IgD-negative memory B cell (primary cell): Measurements from ENCODE around the gene PDZD4. TPM values are rescaled to one million over a fixed set of nuclear protein-coding genes. Genes with fewer than 3 reads are reported as not detected.
A peak's percentile ranks its signal among the peaks of the same experiment; 100 is the strongest.

Source experiments
- H3K27ac Mint-ChIP-seq, 3 donors: one replicate each; pipeline ENCODE4 v1.8.0; 2020 to 2022; ENCODE audit warnings: mild to moderate bottlenecking in 3 of 3, mixed read lengths in 3 of 3, moderate library complexity in 1 of 3
- H3K27me3 Mint-ChIP-seq: one replicate; pipeline ENCODE4 v1.8.0; 2021; ENCODE audit warnings: mixed read lengths
- H3K36me3 Mint-ChIP-seq: one replicate; pipeline ENCODE4 v1.8.0; 2020; ENCODE audit warnings: mild to moderate bottlenecking, mixed read lengths
- H3K4me1 Mint-ChIP-seq, 3 donors: one replicate each; pipeline ENCODE4 v1.8.0; 2020 to 2022; ENCODE audit warnings: mixed read lengths in 3 of 3, mild to moderate bottlenecking in 1 of 3
- H3K4me3 Mint-ChIP-seq, 4 donors: one replicate each; pipeline ENCODE4 v1.8.0; 2020 to 2022; ENCODE audit warnings: mild to moderate bottlenecking in 4 of 4, mixed read lengths in 4 of 4, moderate library complexity in 3 of 4
- H3K9me3 Mint-ChIP-seq, 3 donors: one replicate each; pipeline ENCODE4 v1.8.0; 2020 to 2021; ENCODE audit warnings: mixed read lengths in 3 of 3, mild to moderate bottlenecking in 1 of 3
- polyA plus RNA-seq: library from polyadenylated mRNA; unstranded; fragments of 300-500 nt; fragmentation: Illumina TruSeq; gene quantifications from one replicate; pipeline ENCODE4 v1.2.3, GENCODE V29; 2021

PDZD4 gene, protein sequence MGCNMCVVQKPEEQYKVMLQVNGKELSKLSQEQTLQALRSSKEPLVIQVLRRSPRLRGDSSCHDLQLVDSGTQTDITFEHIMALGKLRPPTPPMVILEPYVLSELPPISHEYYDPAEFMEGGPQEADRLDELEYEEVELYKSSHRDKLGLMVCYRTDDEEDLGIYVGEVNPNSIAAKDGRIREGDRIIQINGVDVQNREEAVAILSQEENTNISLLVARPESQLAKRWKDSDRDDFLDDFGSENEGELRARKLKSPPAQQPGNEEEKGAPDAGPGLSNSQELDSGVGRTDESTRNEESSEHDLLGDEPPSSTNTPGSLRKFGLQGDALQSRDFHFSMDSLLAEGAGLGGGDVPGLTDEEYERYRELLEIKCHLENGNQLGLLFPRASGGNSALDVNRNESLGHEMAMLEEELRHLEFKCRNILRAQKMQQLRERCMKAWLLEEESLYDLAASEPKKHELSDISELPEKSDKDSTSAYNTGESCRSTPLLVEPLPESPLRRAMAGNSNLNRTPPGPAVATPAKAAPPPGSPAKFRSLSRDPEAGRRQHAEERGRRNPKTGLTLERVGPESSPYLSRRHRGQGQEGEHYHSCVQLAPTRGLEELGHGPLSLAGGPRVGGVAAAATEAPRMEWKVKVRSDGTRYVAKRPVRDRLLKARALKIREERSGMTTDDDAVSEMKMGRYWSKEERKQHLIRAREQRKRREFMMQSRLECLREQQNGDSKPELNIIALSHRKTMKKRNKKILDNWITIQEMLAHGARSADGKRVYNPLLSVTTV
- polyA plus RNA-seq = 0.15 TPM

DNA sequence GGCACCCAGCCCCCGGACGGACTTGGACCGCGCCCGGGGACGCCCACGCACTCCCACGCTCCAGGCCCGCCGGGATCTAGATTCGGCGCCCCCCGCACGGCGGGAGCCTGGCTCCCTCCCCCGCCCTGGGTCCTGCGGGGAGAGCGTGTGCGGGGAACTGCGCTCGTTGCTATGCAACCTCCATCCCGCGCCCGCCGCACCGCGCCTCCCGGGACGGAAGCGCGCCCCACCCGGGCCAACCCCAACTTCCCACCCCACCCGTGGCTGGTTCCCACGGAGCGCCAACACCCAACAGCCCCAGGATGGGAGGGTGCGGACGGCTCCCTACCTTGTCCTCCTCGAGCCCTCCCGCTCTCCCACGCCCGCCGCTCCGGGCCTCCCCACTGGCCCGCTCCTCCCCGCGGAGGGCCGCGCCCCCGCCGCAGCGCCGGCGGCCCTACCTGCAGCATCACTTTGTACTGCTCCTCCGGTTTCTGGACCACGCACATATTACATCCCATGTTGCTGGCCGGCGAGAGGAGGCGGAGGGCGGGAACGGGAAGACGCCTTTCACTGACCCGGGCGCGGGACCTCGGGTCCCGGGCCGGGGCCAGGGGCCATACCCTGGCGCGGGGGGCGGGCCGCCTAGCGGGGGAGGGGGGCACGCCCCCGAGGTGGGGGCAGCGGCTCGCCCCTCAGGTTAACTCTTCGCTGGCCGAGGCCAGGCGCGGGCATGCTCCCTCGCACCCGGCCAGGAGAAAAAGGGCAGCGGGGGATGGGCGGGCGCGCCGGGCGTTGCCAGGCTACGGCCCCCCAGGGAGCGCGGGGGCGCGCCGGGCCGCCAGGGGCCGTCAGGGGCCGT, at the start of gene PDZD4:
Gene PDZD4, minus strand, starts transcription at position 746 of the 841 bp plus-strand sequence. Its CDS starts 246 bp downstream, at position 500.
- H3K27me3 Mint-ChIP-seq = peaks cover 39% of the 10 kb centered on the region
- H3K27ac Mint-ChIP-seq = peak within 1 kb of the TSS in 1 of 3 donors; percentile 60
- peaks cover 2 to 11% (median 10%) of the 10 kb centered on the region in 3 donors for H3K4me1 Mint-ChIP-seq
- no peaks in the 10 kb centered on the region for H3K36me3 Mint-ChIP-seq
- H3K4me3 Mint-ChIP-seq = peak within 1 kb of the TSS in 2 of 4 donors; percentile 59 to 74
- peaks cover 0 to 4% (median 0%) of the 10 kb centered on the region in 3 donors for H3K9me3 Mint-ChIP-seq

DNA sequence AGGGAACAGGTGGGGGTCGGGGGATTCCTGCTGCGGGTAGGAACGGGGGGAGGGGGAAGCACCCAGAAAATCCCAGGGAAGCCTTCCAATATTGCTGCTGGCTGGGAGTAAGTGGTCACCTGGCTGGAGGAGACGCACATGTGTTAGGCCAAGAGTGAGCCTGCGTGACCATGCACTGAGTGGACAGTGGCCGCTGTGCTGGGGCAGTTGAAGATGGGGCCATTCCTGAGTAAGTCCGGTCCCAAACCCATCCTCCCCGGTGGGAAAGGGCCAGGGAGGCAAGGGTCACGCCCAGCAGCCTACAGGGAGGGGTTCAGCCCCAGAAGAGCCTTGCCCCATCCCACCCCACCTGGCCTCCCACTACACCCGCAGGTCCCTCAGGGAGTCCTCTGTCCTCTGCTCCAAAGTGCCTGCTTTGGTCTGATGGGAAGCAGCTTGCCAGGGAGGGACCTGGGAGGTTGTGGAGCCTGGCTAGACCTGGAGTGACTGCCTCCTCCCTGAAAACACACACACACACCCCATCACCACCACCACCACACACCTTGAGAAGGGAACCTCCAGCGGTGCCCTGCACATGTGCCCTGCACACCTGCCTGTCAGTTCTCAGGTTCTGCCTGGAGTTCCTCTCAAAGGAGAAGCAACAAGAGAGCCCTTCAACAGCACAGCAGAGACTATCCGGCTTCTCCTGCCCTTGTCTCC, 49.5 kb upstream of the PDZD4 start:
- H3K9me3 Mint-ChIP-seq = peaks cover 0 to 3% (median 0%) of the 10 kb centered on the region in 3 donors
- H3K36me3 Mint-ChIP-seq = peaks cover 2% of the 10 kb centered on the region
- no peak overlapping the region for H3K27ac Mint-ChIP-seq
- H3K4me3 Mint-ChIP-seq = no peak overlapping the region
- H3K4me1 Mint-ChIP-seq = peaks cover 3 to 14% (median 10%) of the 10 kb centered on the region in 3 donors
- peaks cover 33% of the 10 kb centered on the region for H3K27me3 Mint-ChIP-seq

DNA sequence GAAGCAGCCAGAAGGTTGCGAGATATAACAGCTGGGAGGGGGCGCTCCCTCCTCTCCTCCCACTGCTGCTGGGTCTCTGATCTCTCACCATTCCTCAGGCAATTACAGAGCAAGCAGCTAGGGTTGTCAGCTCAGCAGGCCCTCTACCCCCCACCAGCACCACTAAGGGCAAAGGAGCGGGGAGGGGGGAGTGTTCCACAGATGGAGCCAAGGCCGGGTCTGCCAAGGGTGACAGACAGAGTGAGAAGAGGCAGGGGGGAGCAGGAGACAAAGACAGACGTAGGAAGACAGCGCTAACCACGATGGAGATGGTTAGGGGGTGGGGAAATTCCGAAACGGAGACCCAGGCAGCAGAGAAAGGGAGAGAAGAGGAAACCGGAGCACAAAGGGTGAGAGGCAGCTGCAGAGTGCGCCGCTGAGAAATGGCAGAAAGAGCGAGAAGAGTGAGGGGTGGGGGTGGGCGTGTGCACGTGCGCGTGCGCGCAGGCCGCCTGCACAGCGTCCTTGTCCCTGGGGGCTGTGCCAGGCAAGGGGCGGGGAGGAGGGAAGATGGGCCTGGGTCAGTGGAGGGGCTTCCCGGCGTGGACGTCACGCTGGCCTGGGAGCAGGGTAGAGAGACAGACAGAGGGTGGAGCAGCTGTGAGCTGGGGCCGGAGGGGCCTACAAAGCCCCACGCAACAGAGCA, 48.8 kb upstream of the PDZD4 start:
- H3K4me3 Mint-ChIP-seq = no peak overlapping the region
- peaks cover 3 to 12% (median 10%) of the 10 kb centered on the region in 3 donors for H3K4me1 Mint-ChIP-seq
- H3K27me3 Mint-ChIP-seq = peaks cover 31% of the 10 kb centered on the region
- H3K27ac Mint-ChIP-seq = no peak overlapping the region
- H3K9me3 Mint-ChIP-seq = peaks cover 0 to 3% (median 0%) of the 10 kb centered on the region in 3 donors
- peaks cover 4% of the 10 kb centered on the region for H3K36me3 Mint-ChIP-seq

DNA sequence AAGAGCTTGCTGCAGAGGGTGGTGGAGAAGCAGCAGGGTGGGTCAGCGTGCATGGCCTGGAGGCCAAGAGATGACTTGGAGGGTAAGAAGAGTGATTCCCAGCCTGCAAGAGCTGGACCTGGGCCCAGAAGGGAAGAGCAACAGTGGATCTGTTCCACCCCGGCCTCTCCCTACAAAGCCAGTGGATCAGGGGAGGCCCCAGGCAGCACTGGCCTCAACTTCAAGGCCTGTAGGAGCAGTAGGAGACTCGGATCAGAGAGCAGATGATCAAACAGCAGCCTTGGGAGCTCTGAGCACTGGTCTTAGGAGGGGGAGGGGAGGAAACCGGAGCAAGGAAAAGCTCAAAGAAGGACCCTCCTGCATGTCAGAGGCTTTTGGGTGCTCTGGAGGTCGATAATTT, 48.0 kb upstream of the PDZD4 start:
- Mint-ChIP-seq H3K4me3 (peak overlapping the region in 1 of 4 donors; percentile 84), H3K27ac (peak overlapping the region in 1 of 3 donors; percentile 47), H3K27me3 (peaks cover 31% of the 10 kb centered on the region), H3K36me3 (peaks cover 4% of the 10 kb centered on the region), H3K4me1 (peaks cover 3 to 12% (median 10%) of the 10 kb centered on the region in 3 donors), H3K9me3 (peaks cover 0 to 3% (median 0%) of the 10 kb centered on the region in 3 donors)

DNA sequence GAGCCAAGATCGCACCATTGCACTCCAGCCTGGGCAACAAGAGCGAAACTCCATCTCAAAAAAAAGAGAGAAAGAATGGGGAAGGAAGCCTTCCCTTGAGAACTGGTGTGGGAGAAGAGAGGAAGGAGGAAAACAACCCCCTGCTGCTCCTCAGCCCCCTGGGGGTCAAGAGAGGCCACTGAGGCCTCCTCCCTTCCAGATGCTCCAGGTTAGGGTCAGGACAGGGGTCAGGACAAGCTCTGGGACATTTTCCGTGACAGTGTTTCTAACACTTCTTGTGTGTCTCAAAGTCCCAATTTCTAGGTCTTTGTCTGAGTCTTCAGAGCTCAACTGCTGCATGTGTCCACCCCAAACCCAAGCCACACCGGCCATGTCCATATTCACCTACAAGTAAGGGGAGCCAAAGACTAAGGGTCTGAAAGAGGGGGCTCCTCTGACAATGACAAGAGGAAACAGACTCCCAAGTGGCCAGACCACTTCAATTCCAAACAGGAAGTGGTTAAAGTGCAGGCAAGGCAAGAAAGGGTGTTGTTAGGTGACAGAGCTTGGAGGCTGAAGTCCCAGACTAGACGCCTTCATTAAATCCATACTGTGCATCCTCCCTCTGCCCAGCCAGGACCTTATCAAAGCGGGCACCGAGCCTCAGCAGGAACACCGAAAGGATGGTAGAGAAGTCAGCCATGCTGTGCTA, 47.4 kb upstream of the PDZD4 start:
- H3K9me3 Mint-ChIP-seq = peaks cover 0 to 3% (median 0%) of the 10 kb centered on the region in 3 donors
- H3K27me3 Mint-ChIP-seq = peaks cover 32% of the 10 kb centered on the region
- H3K27ac Mint-ChIP-seq = peak overlapping the region in 1 of 3 donors; percentile 47
- H3K4me1 Mint-ChIP-seq = peaks cover 3 to 12% (median 10%) of the 10 kb centered on the region in 3 donors
- H3K36me3 Mint-ChIP-seq = peaks cover 4% of the 10 kb centered on the region
- H3K4me3 Mint-ChIP-seq = peak overlapping the region in 1 of 4 donors; percentile 84

DNA sequence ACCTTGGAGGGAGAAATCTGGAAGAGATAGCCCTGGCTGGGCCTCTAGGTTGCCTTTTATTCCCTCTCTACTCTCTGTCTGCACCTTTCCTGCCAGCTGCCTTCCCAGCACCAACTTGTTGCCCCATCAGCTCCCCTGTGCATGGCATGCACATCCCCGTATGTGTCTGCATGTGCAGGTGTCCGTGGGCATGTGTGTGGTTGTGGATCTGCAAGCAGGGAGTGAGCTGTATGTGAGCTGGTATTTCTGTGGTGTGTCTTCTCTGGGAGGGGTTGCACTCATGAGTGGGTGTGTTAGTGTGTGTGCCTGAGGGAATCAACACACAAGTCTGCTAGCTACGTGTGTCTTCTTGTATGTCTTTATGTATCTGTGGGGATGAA, 45.8 kb upstream of the PDZD4 start:
- H3K9me3 Mint-ChIP-seq = peaks cover 0 to 3% (median 0%) of the 10 kb centered on the region in 3 donors
- H3K27me3 Mint-ChIP-seq = peaks cover 30% of the 10 kb centered on the region
- H3K36me3 Mint-ChIP-seq = peaks cover 5% of the 10 kb centered on the region
- H3K4me1 Mint-ChIP-seq = peaks cover 3 to 11% (median 9%) of the 10 kb centered on the region in 3 donors
- peak overlapping the region in 1 of 3 donors; percentile 26 for H3K27ac Mint-ChIP-seq
- peak overlapping the region in 1 of 4 donors; percentile 42 for H3K4me3 Mint-ChIP-seq

DNA sequence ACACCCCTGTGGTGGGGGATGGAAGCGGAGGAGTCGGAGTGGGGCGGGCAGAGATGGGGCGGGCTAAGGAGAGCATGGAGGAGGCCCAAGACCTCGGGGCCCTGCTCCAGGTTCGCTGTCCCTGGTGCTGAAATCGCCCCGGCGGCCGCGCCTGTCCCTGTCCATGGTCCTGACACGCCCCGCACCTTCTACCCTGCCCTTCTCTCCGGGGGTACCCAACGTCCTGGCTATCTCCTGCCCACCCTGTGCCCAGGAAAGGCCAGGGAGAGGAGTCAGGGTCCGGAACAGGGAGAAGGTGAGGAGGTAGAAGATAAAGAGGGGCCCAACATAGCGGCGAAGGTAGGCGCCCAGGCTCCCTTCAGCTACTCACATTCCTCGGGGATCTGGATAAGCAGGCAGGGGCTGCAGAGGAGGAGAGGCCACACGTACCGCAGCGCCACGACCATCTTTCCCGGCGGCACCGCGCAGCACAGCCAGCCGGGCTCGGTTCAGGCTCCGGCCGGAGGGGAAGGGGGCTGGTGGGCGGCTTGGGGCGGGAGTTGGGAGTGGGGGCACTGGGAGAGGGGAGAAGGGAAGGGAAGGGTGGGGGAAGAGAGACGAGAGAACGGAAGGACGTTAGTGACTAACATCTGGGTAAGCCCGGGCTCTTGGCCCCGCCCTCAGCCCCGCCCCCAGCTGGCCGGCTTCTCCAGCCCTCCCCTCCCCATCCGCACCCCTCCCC, 45.2 kb upstream of the PDZD4 start:
- H3K4me3 Mint-ChIP-seq = peak overlapping the region in 1 of 4 donors; percentile 39
- peaks cover 0 to 3% (median 0%) of the 10 kb centered on the region in 3 donors for H3K9me3 Mint-ChIP-seq
- H3K27ac Mint-ChIP-seq = peak overlapping the region in 1 of 3 donors; percentile 5
- H3K27me3 Mint-ChIP-seq = peaks cover 30% of the 10 kb centered on the region
- peaks cover 3 to 11% (median 9%) of the 10 kb centered on the region in 3 donors for H3K4me1 Mint-ChIP-seq
- H3K36me3 Mint-ChIP-seq = peaks cover 3% of the 10 kb centered on the region

DNA sequence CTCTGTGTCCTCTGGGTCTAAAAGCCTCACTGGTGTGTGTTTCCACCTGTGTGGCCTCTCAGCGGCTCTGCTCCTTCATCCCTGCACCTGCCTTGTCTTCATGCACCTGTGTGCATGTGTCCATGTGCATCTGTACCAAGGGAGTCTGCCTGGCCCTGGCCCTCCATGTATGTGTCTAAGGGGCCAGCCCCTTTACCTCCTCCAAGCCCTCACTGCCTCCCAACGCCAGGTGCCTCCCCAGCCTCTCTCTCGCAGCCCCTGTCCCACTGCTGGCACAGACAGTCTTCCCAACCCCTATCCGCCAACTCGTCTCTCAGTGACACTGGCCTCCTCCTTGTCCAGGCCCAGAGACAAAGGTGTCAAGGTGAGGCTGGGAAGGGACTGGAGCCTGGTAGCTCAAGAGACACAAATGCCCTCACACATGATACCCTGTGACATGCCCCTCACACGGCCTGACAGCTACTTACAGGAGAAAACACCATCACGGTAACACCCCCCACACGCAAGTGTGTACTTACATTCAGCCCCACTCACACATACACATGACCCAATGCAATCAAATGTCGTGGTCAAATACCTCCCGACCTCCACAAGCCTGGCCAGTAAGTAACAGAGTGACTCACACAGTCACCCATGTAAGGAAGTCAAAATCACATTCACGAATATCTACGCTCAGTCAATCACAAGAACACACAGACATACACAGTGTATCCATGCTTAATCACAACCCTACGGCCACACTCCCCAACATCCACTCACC, 44.2 kb upstream of the PDZD4 start:
- Mint-ChIP-seq H3K4me1 (peaks cover 3 to 11% (median 9%) of the 10 kb centered on the region in 3 donors), H3K36me3 (peaks cover 3% of the 10 kb centered on the region), H3K27ac (peak overlapping the region in 1 of 3 donors; percentile 5), H3K4me3 (no peak overlapping the region), H3K27me3 (peaks cover 28% of the 10 kb centered on the region), H3K9me3 (peaks cover 0 to 3% (median 0%) of the 10 kb centered on the region in 3 donors)

DNA sequence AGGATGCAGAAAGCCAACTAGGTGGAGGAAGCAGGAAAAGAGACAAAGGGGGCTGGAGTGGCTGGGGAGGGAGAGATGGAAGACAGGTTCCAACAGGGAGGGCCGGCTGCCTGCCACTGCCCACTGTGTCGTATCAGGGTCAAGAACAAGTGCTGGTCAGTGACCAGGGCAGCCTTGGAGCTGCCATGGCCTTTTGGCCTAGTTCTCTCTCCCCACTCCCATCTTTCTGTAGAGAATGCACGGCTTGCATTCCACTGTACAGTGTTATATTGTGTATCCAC, 43.7 kb upstream of the PDZD4 start:
- Mint-ChIP-seq H3K4me3 (no peak overlapping the region), H3K27me3 (peaks cover 23% of the 10 kb centered on the region), H3K4me1 (peaks cover 3 to 9% (median 8%) of the 10 kb centered on the region in 3 donors), H3K27ac (no peak overlapping the region), H3K9me3 (peaks cover 0 to 3% (median 0%) of the 10 kb centered on the region in 3 donors), H3K36me3 (peaks cover 3% of the 10 kb centered on the region)

DNA sequence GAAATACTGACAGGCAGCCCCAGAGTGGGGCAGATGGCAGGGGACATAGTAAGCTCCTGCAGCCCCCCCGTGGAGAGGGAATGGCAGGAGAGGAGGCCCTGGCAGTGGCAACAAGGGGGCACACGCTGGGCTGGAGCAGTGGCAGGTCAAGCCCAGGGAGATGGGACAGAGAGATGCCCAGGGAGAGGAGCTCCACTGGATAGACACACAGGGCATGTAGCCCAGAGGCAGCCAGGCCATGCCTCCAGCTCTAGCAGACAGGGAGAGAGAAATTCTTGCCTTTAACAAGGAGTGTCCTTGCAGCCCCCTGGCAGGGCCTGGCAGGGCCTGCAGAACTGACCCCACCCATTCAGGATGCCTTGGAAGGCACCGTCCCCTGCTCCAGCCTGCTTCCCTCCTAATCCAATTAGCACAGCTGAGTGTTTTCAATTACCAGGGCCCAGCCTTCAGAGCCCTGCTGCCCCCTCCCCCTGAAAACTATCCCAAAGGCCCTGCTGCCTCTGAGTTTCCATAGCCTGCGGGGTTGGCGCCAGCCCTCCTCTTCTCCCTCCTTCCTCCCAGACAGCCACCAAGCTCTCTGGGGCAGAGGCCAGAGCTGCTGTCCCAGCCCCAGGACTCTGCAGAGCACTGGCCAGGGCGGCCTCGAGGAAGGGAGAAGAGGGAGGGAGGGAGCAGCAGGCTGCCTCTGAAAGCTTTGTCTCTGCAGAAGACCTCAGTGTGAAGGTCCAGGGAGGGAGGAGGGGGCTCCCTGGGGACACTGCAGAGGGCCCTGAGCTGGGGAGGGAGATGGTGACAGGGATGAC, 43.1 kb upstream of the PDZD4 start:
- H3K4me1 Mint-ChIP-seq = peaks cover 3 to 9% (median 7%) of the 10 kb centered on the region in 3 donors
- H3K27ac Mint-ChIP-seq = no peak overlapping the region
- no peak overlapping the region for H3K4me3 Mint-ChIP-seq
- peaks cover 19% of the 10 kb centered on the region for H3K27me3 Mint-ChIP-seq
- peaks cover 0 to 3% (median 0%) of the 10 kb centered on the region in 3 donors for H3K9me3 Mint-ChIP-seq
- H3K36me3 Mint-ChIP-seq = peaks cover 3% of the 10 kb centered on the region
